Ovary (tissue), 9 donors: Measurements from ENCODE around the gene SUMO1. TPM values are rescaled to one million over a fixed set of nuclear protein-coding genes. Genes with fewer than 3 reads are reported as not detected.

Source experiments
- DNase-seq, 5 donors: peaks; one replicate each; pipeline ENCODE4 v3.0.0-alpha.2; 2019 to 2020
- H3K27ac ChIP-seq, 2 donors: fragments of 200-600 bp; one replicate each; pipeline versions ENCODE4 v1.5.1 to v1.8.0; 2019 to 2022
- H3K27me3 ChIP-seq: fragments of 200-600 bp; one replicate; pipeline ENCODE4 v1.8.0; 2022
- H3K36me3 ChIP-seq: fragments of 200-600 bp; sonication (generic); one replicate; pipeline ENCODE4 v1.5.1; 2019
- H3K4me1 ChIP-seq: one replicate; pipeline ENCODE4 v1.8.1; 2013; ENCODE audit warnings: mild to moderate bottlenecking, moderate library complexity; ENCODE audit not compliant: insufficient read depth
- H3K4me3 ChIP-seq: fragments of 200-600 bp; sonication (generic); one replicate; pipeline ENCODE4 v1.5.1; 2017
- H3K9me3 ChIP-seq, 2 donors: fragments of 200-600 bp in 1 of 2; sonication (generic) in 1 of 2; one replicate each; pipeline versions ENCODE4 v1.5.1 to v1.8.1; 2013 to 2019; ENCODE audit warnings: mild to moderate bottlenecking in 1 of 2, moderate library complexity in 1 of 2
- EP300 ChIP-seq: sonication (generic); formaldehyde crosslinking; IDR thresholded peaks from one replicate; pipeline ENCODE4 v1.6.1; 2017; ENCODE audit warnings: antibody characterized with exemption
- POLR2A ChIP-seq: fragments of 450-650 bp; IDR thresholded peaks from one replicate; pipeline ENCODE4 v1.6.1; 2017; ENCODE audit warnings: antibody characterized with exemption, mild to moderate bottlenecking, moderate library complexity
- WGBS, 3 donors: extraction: QIAGEN DNeasy Blood & Tissue Kit in 1 of 3; methylation state at CpG; one replicate each; pipeline versions ENCODE4 v1.1.5 to v1.1.7; 2013 to 2017; 5-methylcytosine and 5-hydroxymethylcytosine counted together
- intact Hi-C, 4 donors: fragments of 100-400 bp; cut with DNase I; formaldehyde crosslinking; loops; one replicate each; pipeline versions ENCODE4 v1.11.0 to v1.15.1; 2022 to 2023
- polyA plus RNA-seq, 2 donors: library from polyadenylated mRNA; stranded (reverse); fragments of 200-250 nt in 1 of 2; fragments of 350-450 nt in 1 of 2; fragmentation: Illumina TruSeq in 1 of 2; extraction: RNeasy Lipid Tissue Mini Kit (QIAGEN cat#74804) in 1 of 2; gene quantifications; one replicate each; pipeline ENCODE4 v1.2.3, GENCODE V29; 2013 to 2014
- total RNA-seq, 7 donors: library from RNA; depleted of rRNA in 2 of 7; stranded (reverse); fragments of >200 nt in 2 of 7; fragmentation: NEBNext Ultra II Directional in 3 of 7; extraction: Animal tissue kit (Norgen Biotek cat#: 25700) in 3 of 7; gene quantifications; one replicate each; pipeline versions ENCODE4 v1.1.0 to v1.2.4, GENCODE V29; 2016 to 2023
- TF ChIP-seq, protein P1 (sequence below), 3 donors: fragments of 450-650 bp in 2 of 3; fragments of 200-600 bp in 1 of 3; IDR thresholded peaks; one replicate each; pipeline versions ENCODE4 v1.5.1 to v1.8.0; 2016 to 2022; ENCODE audit warnings: antibody characterized with exemption in 3 of 3, mild to moderate bottlenecking in 1 of 3
- donor health status: DM: no; HTN: no; CAD: no; lungs with moderate emphysema.
- donor health status: DM: no; HTN: no; CAD: no.
- donor health status: Bipolar disorder and iron deficiency.
- donor health status: DM: yes; HTN: yes; CAD: no.
- donor health status: DM: no; HTN: no; CAD: no.
- donor health status: DM: yes; HTN: yes; CAD: no.

The SUMO1 gene
- total and polyA plus RNA-seq, 9 donors: 41.7 to 97.0 (median 67.1) TPM

DNA sequence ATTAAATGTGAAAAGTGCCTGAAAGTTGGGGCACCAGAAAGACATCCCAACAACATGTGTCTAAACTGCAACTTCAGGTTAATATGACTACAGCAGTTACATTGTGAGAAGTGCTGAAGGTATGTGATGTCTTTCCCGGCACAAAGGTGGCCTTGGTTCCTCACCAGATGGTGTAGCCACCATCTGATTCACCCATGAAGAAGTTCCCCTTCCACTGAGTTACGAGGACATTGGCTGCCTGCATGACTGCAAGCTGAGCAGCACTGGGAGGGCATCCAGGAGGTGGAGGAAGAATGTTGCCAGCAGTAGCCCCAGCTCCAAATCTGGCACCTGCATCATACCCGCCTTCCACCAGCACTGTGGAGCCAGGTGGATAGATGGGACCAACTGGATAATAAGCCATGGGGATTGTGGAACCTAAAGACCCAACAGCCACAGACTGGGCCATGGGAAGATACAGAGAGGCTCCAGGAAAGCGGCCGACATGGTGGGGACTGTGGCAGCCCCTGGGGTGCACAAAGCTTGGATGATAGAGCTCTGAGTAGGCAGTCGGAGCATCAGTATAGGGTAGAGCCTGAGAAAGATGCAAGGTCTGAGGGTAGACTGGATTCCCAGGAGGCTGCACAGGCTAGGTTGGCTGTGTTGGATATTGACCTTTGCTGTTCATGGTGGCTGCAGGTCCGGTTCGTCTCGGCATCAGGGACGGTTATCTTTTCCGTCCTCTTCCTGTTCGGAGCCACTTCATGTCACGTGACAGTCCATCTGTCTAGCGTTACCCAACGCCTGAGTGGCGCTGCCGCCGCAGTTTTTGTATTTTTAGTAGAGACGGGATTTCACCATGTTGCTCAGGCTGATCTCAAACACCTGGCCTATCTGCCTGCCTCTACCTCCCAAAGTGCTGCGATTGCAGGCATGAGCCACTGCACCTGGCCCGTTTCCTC is 36.9 kb downstream of the SUMO1 start:
- Histone ChIP-seq H3K36me3 (no peaks in the 10 kb centered on the region), H3K4me3 (no peak overlapping the region), H3K27ac (no peak overlapping the region), H3K9me3 (no peaks in the 10 kb centered on the region), H3K4me1 (no peaks in the 10 kb centered on the region), H3K27me3 (no peaks in the 10 kb centered on the region)
- no peak for TF ChIP-seq EP300
- no peak for TF ChIP-seq POLR2A
- TF ChIP-seq, protein P1, sequence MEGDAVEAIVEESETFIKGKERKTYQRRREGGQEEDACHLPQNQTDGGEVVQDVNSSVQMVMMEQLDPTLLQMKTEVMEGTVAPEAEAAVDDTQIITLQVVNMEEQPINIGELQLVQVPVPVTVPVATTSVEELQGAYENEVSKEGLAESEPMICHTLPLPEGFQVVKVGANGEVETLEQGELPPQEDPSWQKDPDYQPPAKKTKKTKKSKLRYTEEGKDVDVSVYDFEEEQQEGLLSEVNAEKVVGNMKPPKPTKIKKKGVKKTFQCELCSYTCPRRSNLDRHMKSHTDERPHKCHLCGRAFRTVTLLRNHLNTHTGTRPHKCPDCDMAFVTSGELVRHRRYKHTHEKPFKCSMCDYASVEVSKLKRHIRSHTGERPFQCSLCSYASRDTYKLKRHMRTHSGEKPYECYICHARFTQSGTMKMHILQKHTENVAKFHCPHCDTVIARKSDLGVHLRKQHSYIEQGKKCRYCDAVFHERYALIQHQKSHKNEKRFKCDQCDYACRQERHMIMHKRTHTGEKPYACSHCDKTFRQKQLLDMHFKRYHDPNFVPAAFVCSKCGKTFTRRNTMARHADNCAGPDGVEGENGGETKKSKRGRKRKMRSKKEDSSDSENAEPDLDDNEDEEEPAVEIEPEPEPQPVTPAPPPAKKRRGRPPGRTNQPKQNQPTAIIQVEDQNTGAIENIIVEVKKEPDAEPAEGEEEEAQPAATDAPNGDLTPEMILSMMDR (IDR thresholded peaks at IDR 0.05): no peak
- WGBS, 3 donors: 89 to 92% (median 90%) methylated on average over 21 of the region's 21 CpGs
- no peak for DNase-seq
- intact Hi-C loops: no loop called here

DNA sequence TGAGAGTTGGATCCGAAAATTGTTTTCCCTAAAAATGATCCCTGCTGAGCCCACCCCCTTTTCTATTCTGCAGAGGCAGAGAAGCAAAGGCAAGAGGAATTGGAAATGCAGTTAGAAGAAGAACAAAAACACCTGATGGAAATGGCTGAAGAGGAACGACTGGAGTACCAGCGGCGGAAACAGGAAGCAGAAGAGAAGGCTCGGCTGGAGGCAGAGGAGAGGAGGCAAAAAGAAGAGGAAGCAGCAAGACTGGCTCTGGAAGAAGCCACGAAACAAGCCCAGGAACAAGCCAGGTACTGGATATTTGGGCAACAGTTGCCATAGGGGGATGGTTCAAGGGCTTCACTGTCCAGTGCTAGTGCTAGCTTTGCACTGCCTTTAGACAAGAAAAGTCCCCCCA is 41.7 kb downstream of the SUMO1 start:
- H3K4me3 ChIP-seq: no peak overlapping the region
- DNase-seq: no peak
- TF ChIP-seq, protein P1 (IDR thresholded peaks at IDR 0.05): no peak
- TF ChIP-seq POLR2A: no peak
- TF ChIP-seq EP300: no peak
- H3K9me3 ChIP-seq: no peaks in the 10 kb centered on the region
- H3K27me3 ChIP-seq: no peaks in the 10 kb centered on the region
- intact Hi-C loops: no loop called here
- WGBS, 3 donors: 71 to 82% (median 75%) methylated on average over 6 of the region's 6 CpGs
- no peaks in the 10 kb centered on the region for H3K36me3 ChIP-seq
- no peaks in the 10 kb centered on the region for H3K4me1 ChIP-seq
- no peak overlapping the region for H3K27ac ChIP-seq

DNA sequence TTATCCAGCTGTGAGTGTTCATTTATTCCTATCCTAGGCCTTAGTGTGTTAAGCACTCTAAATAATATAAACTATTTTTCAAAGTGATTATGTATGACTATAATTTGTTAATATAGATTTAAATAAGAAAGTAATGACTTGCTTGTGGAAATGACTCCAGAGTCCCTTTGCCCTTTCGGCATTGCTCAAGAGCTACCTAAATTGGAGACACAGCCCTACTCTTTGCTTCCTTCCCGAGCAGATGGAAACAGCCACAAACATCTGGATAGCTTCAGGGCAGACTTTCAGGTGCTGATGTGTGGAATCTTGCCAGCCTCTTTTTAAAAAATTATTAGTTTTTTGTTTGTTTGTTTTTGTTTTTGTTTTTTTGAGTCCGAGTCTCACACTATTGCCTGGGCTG is 44.0 kb downstream of the SUMO1 start:
- DNase-seq: no peak
- TF ChIP-seq EP300 (no peak), POLR2A (no peak)
- TF ChIP-seq, protein P1 (IDR thresholded peaks at IDR 0.05): no peak
- WGBS, 3 donors: 71 to 85% (median 83%) methylated on average over 3 of the region's 3 CpGs
- Histone ChIP-seq H3K27ac (no peak overlapping the region), H3K4me1 (no peaks in the 10 kb centered on the region), H3K36me3 (no peaks in the 10 kb centered on the region), H3K27me3 (no peaks in the 10 kb centered on the region), H3K4me3 (no peak overlapping the region), H3K9me3 (no peaks in the 10 kb centered on the region)
- intact Hi-C loops: no loop called here

DNA sequence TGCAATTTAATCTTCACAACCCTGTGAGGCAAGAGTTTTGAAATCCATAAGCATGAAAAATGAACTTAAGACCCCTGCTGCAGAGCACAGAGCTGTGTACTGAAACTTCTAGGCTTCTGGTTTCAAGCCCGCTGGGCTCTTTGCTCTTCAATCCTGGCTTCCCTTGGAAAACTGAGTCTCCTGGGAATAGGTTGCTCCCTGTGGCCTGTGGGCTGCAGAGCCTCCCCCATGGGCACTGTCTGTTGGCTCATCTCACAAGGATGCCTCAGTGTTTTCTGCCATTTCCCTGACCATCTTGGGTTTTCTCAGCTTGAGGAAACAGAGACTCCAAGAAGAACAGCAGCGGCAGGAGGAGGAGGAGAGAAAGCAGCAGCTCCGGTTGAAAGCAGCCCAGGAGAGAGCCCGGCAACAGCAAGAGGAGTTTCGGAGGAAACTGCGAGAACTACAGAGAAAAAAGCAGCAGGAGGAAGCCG is 44.5 kb downstream of the SUMO1 start:
- H3K4me1 ChIP-seq: no peaks in the 10 kb centered on the region
- no peaks in the 10 kb centered on the region for H3K27me3 ChIP-seq
- no peaks in the 10 kb centered on the region for H3K36me3 ChIP-seq
- intact Hi-C loops: no loop called here
- TF ChIP-seq, protein P1 (IDR thresholded peaks at IDR 0.05): no peak
- TF ChIP-seq EP300: no peak
- TF ChIP-seq POLR2A: no peak
- no peak for DNase-seq
- no peak overlapping the region for H3K4me3 ChIP-seq
- WGBS, 3 donors: 79 to 84% (median 84%) methylated on average over 7 of the region's 7 CpGs
- H3K9me3 ChIP-seq: no peaks in the 10 kb centered on the region
- H3K27ac ChIP-seq: no peak overlapping the region
